Activated naive CD4-positive, alpha-beta T cell treated with anti-CD3 and anti-CD28 coated beads, Interleukin-2, amount 10 ng/mL, durations not matched to agents 7 days and 5 days (primary cell): ENCODE data around the gene SIK2.
"Not testable (repeated sequence)": the region's sequence is repeated elsewhere in the genome, so short reads cannot be mapped to it uniquely, and the experiment has no call there.

Experiments used
- CTCF ChIA-PET: fragments of 350-600 bp; sonication (Branson Sonifier 250); formaldehyde crosslinking; loops from one replicate; lab custom pipeline; 2021; ENCODE audit warnings: antibody characterized with exemption; lab: Charles Lee
- DNase-seq: peaks from one replicate; pipeline ENCODE4 v3.0.0-alpha.2; 2020
- H3K27ac Mint-ChIP-seq: one replicate; pipeline ENCODE4 v1.8.0; 2021; ENCODE audit warnings: mild to moderate bottlenecking, moderate library complexity, mixed read lengths
- H3K27me3 Mint-ChIP-seq: one replicate; pipeline ENCODE4 v1.8.0; 2021; ENCODE audit warnings: mild to moderate bottlenecking, mixed read lengths
- H3K36me3 Mint-ChIP-seq: one replicate; pipeline ENCODE4 v1.8.0; 2021; ENCODE audit warnings: mixed read lengths
- H3K4me1 Mint-ChIP-seq: one replicate; pipeline ENCODE4 v1.8.0; 2021; ENCODE audit warnings: mixed read lengths
- H3K4me3 Mint-ChIP-seq: one replicate; pipeline ENCODE4 v1.8.0; 2021; ENCODE audit warnings: mild to moderate bottlenecking, moderate library complexity, mixed read lengths
- H3K9me3 Mint-ChIP-seq: one replicate; pipeline ENCODE4 v1.8.0; 2021; ENCODE audit warnings: mixed read lengths

The SIK2 gene

DNA sequence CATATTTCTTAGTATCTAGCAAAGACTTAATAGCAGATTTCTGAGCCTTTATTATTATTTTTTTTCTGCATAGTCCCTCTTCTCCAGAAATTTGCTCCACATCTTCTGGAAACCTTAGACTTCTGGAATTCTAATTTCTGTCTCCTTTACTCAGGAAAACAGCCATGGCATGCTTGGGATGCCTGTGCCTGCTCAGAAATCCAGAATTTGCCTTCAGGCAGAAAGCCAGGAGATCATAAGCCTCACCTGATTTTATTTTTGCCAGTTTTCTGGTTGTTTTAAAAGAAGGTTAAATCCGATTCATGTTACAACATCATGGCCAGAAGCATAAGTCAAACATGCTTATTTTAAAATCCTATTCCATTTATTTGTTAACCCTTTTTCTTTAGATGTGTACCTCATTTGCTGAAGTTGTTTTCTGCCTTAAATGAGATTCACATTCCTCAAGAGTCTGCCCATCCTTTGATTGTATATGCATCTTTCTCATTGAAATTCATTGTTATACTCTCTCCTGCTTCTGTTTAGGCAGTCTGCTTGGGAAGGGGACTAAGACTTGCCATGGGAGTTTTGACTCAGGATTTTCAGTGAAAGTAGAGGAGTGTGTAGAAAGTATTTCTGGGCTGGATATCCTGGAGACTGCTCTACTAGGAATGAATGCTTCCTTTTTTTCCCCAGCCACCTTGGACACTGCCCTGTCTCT is 37.1 kb downstream of the SIK2 start:
- no peaks in the 10 kb centered on the region for H3K9me3 Mint-ChIP-seq
- H3K4me3 Mint-ChIP-seq, result no peak overlapping the region
- H3K36me3 Mint-ChIP-seq, result peaks cover 22% of the 10 kb centered on the region
- DNase-seq, result no peak
- no peak overlapping the region for H3K27ac Mint-ChIP-seq
- no peaks in the 10 kb centered on the region for H3K27me3 Mint-ChIP-seq
- CTCF ChIA-PET, result no interaction called here
- peaks cover 16% of the 10 kb centered on the region for H3K4me1 Mint-ChIP-seq

DNA sequence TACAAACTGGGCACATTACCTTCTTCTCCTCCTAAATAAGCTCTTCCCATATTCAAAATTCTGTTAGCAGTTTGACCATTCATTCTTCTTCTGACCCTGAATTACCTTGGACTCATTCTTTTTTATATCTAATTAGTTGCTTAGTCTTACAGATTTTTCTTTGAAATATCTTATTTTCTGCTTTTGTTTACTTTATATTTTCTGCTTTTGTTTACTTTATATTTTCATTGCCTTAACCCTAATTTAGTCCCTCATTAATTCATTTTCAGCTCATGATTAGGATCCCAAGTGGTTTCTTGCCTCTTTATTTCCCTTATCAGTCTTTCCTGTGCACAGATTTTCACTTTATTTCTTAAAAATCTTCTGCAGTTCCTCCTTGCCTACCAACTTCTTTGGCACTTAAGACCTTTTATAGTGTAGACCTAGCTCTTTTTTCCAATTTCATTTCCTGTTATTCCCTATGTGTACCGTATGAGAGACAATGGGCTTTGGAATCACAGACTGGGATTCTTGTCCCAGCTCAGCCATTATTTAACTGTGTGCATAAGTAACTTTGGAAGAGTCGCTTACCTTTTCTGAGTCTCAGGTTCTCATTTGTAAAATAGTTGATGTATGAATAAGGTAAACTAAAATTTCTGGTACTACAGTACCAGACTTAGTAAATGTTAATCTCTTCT is 39.2 kb downstream of the SIK2 start:
- H3K4me3 Mint-ChIP-seq, result no peak overlapping the region
- CTCF ChIA-PET, result no interaction called here
- DNase-seq, result no peak
- H3K27ac Mint-ChIP-seq, result no peak overlapping the region
- H3K27me3 Mint-ChIP-seq, result no peaks in the 10 kb centered on the region
- peaks cover 3% of the 10 kb centered on the region for H3K4me1 Mint-ChIP-seq
- peaks cover 17% of the 10 kb centered on the region for H3K36me3 Mint-ChIP-seq
- no peaks in the 10 kb centered on the region for H3K9me3 Mint-ChIP-seq

DNA sequence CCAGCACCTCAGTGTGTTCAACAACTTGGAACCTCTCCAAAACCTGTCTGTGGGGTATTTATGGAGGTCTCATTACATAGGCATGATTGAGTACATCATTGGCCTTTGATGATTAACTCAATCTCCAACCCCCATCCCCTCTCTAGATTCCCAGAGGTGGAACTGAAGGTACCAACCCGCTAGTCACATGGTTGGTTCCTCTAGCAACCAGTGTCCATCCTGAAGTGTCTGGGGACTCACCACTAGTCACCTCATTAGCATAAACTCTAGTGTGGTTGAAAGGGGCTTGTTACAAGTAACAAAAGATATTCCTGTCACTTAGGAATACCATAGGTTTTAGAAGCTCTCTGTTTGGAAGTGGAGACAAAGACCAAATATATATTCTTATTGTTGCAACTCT is 40.3 kb downstream of the SIK2 start:
- CTCF ChIA-PET, result no interaction called here

DNA sequence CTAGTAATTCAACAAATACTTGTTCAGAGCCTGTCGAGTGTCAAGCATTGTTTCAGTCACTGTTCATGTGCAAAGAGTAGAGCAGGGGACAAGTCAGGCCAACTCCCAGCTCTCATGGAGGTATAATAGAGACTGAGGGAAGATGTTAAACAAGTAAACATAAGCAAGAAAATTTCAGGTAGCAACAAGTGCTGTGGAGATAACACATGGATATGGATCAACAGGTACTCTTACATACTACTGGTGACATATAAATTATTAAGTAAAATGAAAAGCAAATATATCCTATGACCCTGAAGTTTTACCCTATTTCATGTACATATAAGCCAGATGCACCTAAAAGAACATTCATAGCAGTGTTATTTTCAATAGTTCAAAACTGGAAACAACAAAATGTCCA is 42.7 kb downstream of the SIK2 start:
- Mint-ChIP-seq H3K4me3 (no peak overlapping the region), H3K27ac (no peak overlapping the region), H3K4me1 (no peaks in the 10 kb centered on the region), H3K27me3 (no peaks in the 10 kb centered on the region), H3K36me3 (peaks cover 5% of the 10 kb centered on the region), H3K9me3 (no peaks in the 10 kb centered on the region)
- CTCF ChIA-PET, result no interaction called here
- DNase-seq, result no peak

More for the DNA sequence above, 40.3 kb downstream of the SIK2 start:
- Mint-ChIP-seq H3K27me3 (no peaks in the 10 kb centered on the region), H3K36me3 (peaks cover 14% of the 10 kb centered on the region), H3K9me3 (no peaks in the 10 kb centered on the region), H3K4me1 (peaks cover 3% of the 10 kb centered on the region), H3K27ac (no peak overlapping the region), H3K4me3 (no peak overlapping the region)
- no peak for DNase-seq

DNA sequence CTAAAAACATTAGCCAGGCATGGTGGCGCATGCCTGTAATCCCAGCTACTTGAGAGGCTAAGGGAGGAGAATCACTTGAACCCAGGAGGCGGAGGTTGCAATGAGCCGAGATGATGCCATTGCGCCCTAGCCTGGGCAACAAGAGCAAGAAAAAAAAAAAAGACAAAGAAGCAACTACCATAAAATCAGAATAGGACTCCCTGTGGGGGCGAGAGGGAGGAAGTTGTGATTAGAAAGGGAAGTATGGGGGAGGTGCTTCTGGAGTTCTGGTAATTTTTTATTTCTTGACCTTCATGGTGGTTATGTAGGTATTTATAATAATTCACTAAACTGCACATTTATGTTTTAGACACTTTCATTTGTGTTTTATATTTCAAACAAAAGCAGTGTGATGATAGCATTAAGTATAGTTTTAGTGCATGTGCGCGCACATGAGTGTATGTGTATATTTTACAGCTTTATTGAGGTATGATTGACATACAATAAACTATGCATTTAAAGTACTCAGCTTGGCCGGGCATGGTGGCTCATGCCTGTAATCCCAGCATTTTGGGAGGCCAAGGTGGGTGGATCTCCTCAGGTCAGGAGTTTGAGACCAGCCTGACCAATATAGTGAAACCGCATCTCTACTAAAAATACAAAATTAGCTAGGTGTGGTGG is 43.5 kb downstream of the SIK2 start:
- CTCF ChIA-PET, result no interaction called here
- no peak for DNase-seq
- Mint-ChIP-seq H3K27me3 (no peaks in the 10 kb centered on the region), H3K9me3 (no peaks in the 10 kb centered on the region), H3K27ac (no peak overlapping the region), H3K36me3 (peaks cover 5% of the 10 kb centered on the region), H3K4me1 (no peaks in the 10 kb centered on the region), H3K4me3 (no peak overlapping the region)

DNA sequence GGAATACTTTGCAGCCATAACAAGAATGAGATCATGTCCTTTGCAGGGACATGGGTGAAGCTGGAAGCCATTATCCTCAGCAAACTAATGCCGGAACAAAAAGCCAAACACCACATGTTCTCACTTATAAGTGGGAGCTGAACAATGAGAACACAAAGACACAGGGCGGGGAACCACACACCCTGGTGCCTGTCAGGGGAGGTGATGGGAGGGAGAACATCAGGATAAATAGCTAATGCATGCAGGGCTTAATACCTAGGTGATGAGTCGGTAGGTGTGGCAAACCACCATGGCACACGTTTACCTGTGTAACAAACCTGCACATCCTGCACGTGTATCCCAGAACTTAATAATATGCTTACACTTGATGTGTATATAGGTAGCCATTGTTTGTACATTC is 49.1 kb downstream of the SIK2 start:
- H3K36me3 Mint-ChIP-seq, CTCF ChIA-PET: not testable (repeated sequence)

DNA sequence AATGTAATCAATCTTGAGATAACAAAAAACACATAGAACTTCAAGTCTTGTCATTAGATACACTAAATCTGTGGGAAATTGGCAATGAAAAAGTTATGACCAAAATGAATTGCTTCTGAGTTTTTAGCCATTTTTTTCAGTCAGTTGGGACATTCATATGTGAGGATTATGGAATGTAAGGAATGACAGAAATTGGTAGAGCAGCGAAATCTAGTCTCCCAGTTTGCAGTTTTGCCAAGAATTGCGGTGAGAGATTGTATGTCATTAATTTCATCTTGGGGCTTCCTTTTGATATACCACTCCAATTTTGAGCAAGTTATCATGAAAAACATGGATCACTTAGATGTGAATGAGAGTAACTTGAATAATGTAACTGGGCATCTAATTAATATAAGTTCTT is 49.9 kb downstream of the SIK2 start:
- H3K4me1 Mint-ChIP-seq, result no peaks in the 10 kb centered on the region
- H3K27ac Mint-ChIP-seq, result no peak overlapping the region
- no peaks in the 10 kb centered on the region for H3K27me3 Mint-ChIP-seq
- no peak for DNase-seq
- peaks cover 2% of the 10 kb centered on the region for H3K36me3 Mint-ChIP-seq
- CTCF ChIA-PET, result no interaction called here
- no peak overlapping the region for H3K4me3 Mint-ChIP-seq
- no peaks in the 10 kb centered on the region for H3K9me3 Mint-ChIP-seq

More for the DNA sequence above, 49.1 kb downstream of the SIK2 start:
- not testable (repeated sequence) for DNase-seq, H3K4me1 Mint-ChIP-seq, H3K4me3 Mint-ChIP-seq, H3K27me3 Mint-ChIP-seq, H3K9me3 Mint-ChIP-seq
- peak overlapping the region; percentile 55 for H3K27ac Mint-ChIP-seq

DNA sequence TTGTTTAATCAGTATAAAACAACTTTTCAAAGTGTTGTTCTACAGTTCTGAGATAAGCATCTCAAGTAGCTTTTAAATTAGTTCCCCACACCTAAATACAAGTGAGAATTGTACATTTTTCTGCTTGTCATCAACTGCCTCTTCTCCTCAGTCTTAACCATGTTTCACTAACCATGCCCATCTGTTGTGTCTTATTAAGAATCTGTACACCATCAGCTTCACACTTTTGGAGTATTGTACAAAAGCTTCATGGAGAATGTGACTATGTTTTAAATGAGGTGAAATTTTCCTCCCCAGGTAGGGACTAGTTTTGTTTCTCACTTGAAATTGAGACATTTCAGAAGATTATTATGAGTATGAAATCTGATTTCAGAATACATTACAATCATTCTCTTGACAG is 52.4 kb downstream of the SIK2 start:
- H3K36me3 Mint-ChIP-seq, result peaks cover 4% of the 10 kb centered on the region
- H3K4me3 Mint-ChIP-seq, result no peak overlapping the region
- no peak overlapping the region for H3K27ac Mint-ChIP-seq
- no peak for DNase-seq
- no peaks in the 10 kb centered on the region for H3K27me3 Mint-ChIP-seq
- no peaks in the 10 kb centered on the region for H3K4me1 Mint-ChIP-seq
- CTCF ChIA-PET, result no interaction called here
- H3K9me3 Mint-ChIP-seq, result no peaks in the 10 kb centered on the region

DNA sequence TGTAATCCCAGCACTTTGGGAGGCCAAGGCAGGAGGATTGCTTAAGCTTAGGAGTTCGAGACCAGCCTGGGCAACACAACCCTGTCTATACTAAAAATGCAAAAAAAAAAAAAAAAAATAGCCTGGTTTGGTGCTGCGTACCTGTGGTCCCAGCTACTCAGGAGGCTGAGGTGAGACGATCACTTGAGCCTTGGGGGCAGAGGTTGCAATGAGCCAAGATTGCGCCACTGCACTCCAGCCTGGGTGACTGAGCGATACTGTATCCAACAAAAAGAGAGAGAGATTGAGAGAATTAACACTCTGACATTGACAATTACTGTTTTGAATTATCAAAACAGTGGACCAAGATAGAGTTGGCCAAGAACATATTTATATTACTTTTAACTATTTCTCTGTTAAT is 53.7 kb downstream of the SIK2 start:
- CTCF ChIA-PET, result interaction anchor here (0.7 kb wide), 1 partner anchor 12 kb away, joined by 3 read pairs; no protein-coding TSS in a partner anchor
- Mint-ChIP-seq H3K27ac (no peak overlapping the region), H3K36me3 (peaks cover 4% of the 10 kb centered on the region), H3K9me3 (no peaks in the 10 kb centered on the region), H3K4me1 (no peaks in the 10 kb centered on the region), H3K27me3 (no peaks in the 10 kb centered on the region), H3K4me3 (no peak overlapping the region)
- DNase-seq, result no peak

DNA sequence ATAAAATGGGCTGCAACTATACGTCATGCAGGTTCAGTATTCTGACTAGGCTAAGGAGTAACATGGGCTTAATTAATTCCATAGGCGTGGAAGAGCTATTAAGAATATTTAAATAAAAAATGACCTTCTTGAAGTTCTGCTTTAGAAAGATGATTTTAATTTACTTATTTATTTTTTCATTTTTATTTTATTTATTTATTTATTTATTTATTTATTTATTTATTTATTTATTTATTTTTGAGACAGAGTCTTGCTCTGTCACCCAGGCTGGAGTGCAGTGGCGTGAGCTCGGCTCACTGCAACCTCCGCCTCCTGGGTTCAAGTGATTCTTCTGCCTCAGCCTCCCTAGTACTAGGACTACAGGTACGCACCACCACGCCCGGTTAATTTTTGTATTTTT is 55.7 kb downstream of the SIK2 start:
- H3K4me3 Mint-ChIP-seq, H3K9me3 Mint-ChIP-seq, H3K27me3 Mint-ChIP-seq, H3K36me3 Mint-ChIP-seq, H3K4me1 Mint-ChIP-seq, H3K27ac Mint-ChIP-seq, CTCF ChIA-PET, DNase-seq: not testable (repeated sequence)

DNA sequence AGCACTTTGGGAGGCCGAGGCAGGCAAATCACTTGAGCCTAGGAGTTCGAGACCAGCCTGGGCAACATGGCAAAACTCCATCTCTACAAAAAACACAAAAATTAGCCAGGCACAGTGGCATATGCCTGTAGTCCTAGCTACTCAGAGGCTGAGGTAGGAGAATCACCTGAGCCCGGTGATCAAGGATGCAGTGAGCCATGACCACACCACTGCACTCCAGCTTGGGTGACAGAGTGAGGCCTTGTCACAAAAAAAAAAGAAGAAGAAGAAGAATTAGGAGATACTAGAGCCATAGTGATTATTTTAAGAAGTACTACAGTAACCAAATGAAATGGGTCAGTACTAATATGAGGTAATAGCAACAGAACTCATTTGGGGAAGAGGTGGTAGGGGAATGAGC is 56.2 kb downstream of the SIK2 start:
- H3K36me3 Mint-ChIP-seq, DNase-seq, H3K27me3 Mint-ChIP-seq, CTCF ChIA-PET, H3K4me1 Mint-ChIP-seq, H3K9me3 Mint-ChIP-seq, H3K4me3 Mint-ChIP-seq, H3K27ac Mint-ChIP-seq: not testable (repeated sequence)

DNA sequence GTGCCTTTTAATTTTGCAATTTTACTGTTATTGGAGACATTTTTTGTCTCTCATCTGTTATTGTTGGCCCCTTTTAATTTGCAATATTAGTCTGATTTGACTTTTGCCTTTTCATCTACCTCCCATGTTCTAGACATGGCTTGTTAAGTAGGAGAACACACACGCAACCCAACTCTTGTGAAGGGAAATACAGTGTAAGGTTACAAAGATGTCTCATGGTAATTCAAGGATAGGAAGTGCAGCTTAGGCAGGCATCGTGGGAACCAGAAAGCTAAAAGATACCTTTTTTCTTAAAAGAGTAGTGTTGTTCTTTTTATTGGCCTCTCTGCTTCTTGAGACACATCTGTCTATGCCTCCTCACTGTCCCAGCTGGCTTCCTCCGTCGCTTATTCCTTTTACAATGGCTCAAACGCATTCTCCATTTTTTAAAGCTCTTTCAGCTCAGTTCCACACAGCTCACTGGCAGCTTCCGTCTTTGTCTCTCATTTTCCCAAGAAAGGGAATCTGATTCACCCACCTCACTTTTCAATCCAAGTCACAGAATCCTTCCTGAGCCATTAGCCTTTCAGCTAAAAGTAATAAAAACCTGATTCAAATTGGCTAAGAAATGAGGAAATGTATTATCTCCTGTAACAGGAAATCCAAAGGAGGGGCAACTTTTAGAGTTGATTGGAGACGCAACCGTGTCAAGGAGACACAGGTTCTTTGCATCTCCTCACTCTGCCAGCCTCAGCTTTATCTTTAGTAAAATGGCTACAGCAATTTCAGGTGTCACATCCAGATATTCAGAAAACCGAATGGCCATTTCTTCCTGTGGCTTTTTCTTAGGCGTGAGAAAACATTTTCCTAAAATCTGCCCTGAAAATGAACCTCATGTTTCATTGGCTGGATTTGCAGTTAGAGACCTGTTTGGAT is 57.2 kb downstream of the SIK2 start:
- Mint-ChIP-seq H3K9me3 (no peaks in the 10 kb centered on the region), H3K27me3 (no peaks in the 10 kb centered on the region), H3K4me3 (no peak overlapping the region), H3K4me1 (no peaks in the 10 kb centered on the region), H3K27ac (no peak overlapping the region), H3K36me3 (peaks cover 4% of the 10 kb centered on the region)
- CTCF ChIA-PET, result interaction anchor here (0.6 kb wide), 1 partner anchor 15 kb away, joined by 3 read pairs; no protein-coding TSS in a partner anchor
- DNase-seq, result no peak

DNA sequence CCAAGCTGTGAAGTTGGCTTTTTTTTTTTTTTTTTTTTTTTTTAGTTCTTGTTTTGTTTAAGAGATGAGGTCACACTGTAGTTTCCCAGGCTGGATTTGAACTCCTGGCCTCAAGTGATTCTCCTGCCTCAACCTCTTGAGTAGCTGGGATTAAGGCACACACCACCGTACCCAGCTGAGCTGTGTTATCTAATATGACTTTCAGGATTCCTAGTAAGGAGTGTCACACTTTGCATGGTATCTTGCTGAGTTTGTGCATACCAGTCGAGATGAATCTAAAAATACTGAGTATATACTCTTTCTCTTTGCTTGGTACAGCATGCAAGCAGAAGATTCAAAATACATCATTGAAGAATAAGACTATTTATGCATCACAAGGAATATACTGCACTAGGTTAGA is 58.6 kb downstream of the SIK2 start:
- H3K9me3 Mint-ChIP-seq, result no peaks in the 10 kb centered on the region
- H3K27ac Mint-ChIP-seq, result no peak overlapping the region
- CTCF ChIA-PET, result no interaction called here
- peaks cover 4% of the 10 kb centered on the region for H3K36me3 Mint-ChIP-seq
- no peak for DNase-seq
- no peaks in the 10 kb centered on the region for H3K4me1 Mint-ChIP-seq
- no peaks in the 10 kb centered on the region for H3K27me3 Mint-ChIP-seq
- H3K4me3 Mint-ChIP-seq, result no peak overlapping the region

DNA sequence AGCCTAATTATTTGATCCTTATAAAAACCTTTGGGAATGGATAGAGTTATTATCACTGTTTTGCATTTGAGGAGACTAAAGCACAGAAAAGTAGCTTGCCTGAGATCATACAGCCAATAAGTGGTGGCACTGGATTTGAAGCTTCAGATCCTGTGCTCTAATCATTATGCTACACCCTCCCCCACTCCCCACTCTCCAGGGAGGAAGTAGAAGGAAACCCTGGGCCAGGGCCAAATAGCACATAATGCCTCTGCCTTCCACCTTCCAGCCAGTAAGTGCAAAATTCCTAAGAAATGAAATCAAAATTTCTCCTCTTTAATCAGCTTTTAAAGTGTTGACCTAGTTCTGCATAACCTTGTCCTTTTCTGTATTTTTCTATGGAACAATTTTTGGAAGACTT is 61.6 kb downstream of the SIK2 start:
- Mint-ChIP-seq H3K27ac (no peak overlapping the region), H3K4me1 (no peaks in the 10 kb centered on the region), H3K27me3 (no peaks in the 10 kb centered on the region), H3K36me3 (peaks cover 2% of the 10 kb centered on the region), H3K9me3 (no peaks in the 10 kb centered on the region), H3K4me3 (no peak overlapping the region)
- CTCF ChIA-PET, result no interaction called here
- no peak for DNase-seq
